GM06990 (cell line): Measurements from ENCODE around the gene ADGRD1.

Experiments used
- DNase-seq: peaks from one replicate; pipeline ENCODE4 v3.0.0-alpha.2; 2011; ENCODE audit not compliant: insufficient read length; ENCODE audit errors: extremely low read depth
- H3K27me3 ChIP-seq: replicated peaks from 2 replicates; pipeline ENCODE4 v1.6.0; 2011; ENCODE audit warnings: low read length; ENCODE audit not compliant: control insufficient read depth, insufficient read depth
- H3K36me3 ChIP-seq: 2 replicates; pipeline ENCODE4 v1.5.1; 2011; ENCODE audit warnings: low read length; ENCODE audit not compliant: control insufficient read depth, insufficient read depth
- H3K4me3 ChIP-seq: replicated peaks from 2 replicates; pipeline ENCODE4 v1.5.1; 2011; ENCODE audit warnings: low read depth, mild to moderate bottlenecking, control low read depth, low read length
- TF ChIP-seq, protein P1 (sequence below): IDR thresholded peaks from 2 replicates; pipeline ENCODE4 v1.5.1; 2011; ENCODE audit warnings: low read length, control low read depth, mild to moderate bottlenecking, inconsistent platforms; ENCODE audit not compliant: insufficient read depth, poor library complexity, severe bottlenecking

Gene ADGRD1

DNA sequence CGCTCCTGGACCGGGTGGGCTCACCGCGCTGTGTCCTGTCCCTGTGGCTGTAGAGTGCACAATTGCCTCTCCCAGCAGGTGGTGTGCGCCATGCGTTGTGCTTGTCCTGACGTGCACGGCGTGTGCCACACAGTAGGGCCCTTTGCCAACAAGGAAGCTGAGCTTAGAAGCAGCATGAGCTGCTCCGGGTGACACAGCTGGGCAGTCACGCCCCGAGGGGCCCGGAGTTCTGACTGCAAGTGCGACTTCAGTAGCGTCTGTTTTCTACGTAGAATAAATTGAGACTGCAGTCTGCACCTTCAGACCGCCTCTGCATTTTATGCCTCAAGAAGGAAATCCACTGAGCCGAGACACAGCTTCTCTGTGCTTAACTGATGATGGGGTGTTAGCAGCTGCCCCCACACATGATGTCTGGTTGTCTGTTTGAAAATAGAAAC lies 81.6 kb downstream of the ADGRD1 start:
- Histone ChIP-seq H3K27me3 (no peaks in the 10 kb centered on the region), H3K4me3 (peak overlapping the region; percentile 27), H3K36me3 (no peaks in the 10 kb centered on the region)
- TF ChIP-seq, protein P1, sequence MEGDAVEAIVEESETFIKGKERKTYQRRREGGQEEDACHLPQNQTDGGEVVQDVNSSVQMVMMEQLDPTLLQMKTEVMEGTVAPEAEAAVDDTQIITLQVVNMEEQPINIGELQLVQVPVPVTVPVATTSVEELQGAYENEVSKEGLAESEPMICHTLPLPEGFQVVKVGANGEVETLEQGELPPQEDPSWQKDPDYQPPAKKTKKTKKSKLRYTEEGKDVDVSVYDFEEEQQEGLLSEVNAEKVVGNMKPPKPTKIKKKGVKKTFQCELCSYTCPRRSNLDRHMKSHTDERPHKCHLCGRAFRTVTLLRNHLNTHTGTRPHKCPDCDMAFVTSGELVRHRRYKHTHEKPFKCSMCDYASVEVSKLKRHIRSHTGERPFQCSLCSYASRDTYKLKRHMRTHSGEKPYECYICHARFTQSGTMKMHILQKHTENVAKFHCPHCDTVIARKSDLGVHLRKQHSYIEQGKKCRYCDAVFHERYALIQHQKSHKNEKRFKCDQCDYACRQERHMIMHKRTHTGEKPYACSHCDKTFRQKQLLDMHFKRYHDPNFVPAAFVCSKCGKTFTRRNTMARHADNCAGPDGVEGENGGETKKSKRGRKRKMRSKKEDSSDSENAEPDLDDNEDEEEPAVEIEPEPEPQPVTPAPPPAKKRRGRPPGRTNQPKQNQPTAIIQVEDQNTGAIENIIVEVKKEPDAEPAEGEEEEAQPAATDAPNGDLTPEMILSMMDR, result no peak
- peak; percentile 66 for DNase-seq

DNA sequence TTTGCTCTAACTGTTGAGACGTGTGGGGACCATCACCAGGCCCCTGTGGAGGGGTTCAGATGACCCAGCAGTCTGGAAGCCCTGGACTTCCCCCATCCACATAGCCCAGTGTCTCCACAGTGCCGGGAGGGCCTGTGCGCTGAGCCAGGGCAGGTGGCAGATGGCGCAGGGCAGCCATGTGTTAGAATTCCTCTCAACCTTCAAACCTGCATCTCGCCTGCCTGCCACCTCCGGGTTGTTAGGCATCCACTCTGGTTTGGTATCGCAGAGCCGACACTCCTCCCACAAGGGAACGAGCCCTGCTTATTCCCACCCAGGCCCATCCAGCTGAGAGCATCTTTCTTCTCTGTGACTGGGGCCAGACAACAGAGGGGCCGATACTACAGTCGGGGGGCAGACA lies 84.5 kb downstream of the ADGRD1 start:
- no peak for DNase-seq
- no peaks in the 10 kb centered on the region for H3K36me3 ChIP-seq
- H3K27me3 ChIP-seq, result no peaks in the 10 kb centered on the region
- H3K4me3 ChIP-seq, result no peak overlapping the region
- TF ChIP-seq, protein P1, result no peak

DNA sequence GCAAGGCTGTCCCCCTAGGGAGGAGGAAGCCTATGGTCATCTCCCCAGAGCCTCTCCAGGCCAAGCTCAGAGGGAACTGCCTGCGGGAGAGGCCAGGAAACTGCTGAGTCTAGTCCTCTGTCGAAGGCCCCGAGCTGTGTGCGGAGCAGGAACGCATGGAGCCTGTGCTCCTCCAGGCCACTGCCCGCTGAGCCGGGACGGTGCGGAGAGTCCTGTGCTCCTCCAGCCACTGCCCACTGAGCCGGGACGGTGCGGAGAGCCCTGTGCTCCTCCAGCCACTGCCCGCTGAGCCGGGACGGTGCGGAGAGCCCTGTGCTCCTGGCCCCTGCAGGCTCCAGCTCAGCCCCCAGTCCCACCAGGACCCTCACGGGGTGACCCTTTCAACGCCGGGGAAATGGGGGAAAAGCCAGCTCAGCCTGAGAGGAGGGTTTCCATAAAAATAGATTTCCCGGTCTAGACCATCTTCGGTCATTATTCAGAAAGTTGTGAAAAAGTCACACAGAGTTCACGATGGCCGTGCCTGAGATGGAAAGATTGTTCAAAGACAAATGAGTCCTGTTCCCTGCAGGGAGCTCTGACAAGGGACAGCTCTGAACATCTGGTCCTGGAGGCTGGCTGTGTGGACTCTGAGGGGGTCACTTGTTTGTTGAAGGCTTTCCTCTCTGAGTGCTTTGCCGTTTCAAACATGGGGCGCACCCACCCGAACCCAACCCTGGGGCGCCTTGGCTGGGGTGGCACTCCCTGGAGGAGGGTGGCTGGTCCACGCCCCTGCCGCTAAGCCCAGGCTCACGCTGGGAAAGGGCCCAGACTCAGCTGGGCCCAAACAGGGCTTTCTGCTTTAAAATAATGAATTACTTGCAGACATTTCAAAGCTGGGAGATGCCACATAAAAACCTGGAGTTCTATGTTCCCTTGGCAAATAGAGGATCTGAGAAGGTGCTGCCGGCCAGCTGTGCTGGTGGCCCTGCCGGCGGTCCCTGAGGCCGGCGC lies 85.5 kb downstream of the ADGRD1 start:
- Histone ChIP-seq H3K36me3 (no peaks in the 10 kb centered on the region), H3K4me3 (no peak overlapping the region), H3K27me3 (no peaks in the 10 kb centered on the region)
- DNase-seq, result no peak
- TF ChIP-seq, protein P1, result no peak

DNA sequence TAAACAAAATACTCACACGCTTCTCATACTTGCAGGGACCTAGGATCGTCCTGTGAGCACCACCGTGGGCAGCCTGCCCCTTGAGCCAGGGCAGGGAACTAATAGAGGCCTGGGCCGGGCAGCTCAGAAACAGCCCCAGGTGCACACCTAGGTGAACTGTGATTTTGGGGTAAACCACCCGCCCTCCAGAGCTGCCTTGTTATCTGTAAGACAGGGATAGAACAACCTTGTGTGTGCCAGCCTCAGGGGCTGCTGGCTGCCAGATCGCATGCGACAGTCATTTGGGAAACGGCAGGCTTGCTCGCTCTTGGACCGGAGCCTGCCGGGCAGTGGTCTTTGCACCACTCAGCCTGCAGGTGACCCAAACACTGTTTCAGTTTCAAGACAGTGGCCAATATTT lies 86.8 kb downstream of the ADGRD1 start:
- Histone ChIP-seq H3K4me3 (no peak overlapping the region), H3K36me3 (no peaks in the 10 kb centered on the region), H3K27me3 (no peaks in the 10 kb centered on the region)
- TF ChIP-seq, protein P1, result no peak
- no peak for DNase-seq

DNA sequence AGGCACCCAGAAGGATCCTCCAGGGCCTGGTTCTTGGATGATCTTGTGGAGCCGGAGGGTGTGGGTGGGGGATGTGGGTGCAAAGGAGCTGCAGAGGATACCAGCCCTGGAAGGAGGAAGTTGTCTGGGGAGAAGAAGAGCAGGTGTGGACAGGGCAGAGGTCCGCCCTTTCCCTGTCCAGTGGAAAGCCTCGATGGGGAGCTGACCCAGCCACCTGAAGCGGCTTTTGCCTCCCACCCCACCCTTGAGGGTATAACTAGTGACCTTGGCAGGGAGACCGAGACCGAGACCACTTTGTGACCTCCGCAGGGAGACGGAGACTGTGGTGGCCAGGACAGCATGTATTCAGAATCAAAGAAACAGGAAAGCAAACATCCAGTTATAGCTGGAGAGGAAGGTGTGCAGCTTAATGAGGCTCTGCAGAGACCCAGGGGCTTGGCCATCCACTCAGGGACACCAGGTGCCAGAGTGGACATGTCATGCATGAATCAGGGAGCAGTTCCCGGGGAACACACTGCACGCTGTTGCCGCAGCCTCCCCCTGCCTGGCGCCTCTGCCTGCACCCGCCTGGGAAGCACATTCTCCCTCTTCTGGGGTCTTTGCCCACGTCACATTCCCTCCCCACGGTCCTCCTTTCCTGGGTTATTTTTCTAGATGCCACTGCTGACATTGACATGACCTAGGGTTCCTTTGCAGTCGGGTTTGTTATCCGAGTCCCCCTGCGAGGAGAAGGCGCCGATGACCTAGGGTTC lies 87.7 kb downstream of the ADGRD1 start:
- Histone ChIP-seq H3K36me3 (no peaks in the 10 kb centered on the region), H3K4me3 (no peak overlapping the region), H3K27me3 (no peaks in the 10 kb centered on the region)
- DNase-seq, result no peak
- TF ChIP-seq, protein P1, result no peak
